ENCODE data around the gene IFI44L. TPM values are rescaled to one million over a fixed set of nuclear protein-coding genes. Genes with fewer than 3 reads are reported as not detected.

IFI44L gene
- total RNA-seq, 1 donor from 2014 or later: 59.0 TPM

DNA sequence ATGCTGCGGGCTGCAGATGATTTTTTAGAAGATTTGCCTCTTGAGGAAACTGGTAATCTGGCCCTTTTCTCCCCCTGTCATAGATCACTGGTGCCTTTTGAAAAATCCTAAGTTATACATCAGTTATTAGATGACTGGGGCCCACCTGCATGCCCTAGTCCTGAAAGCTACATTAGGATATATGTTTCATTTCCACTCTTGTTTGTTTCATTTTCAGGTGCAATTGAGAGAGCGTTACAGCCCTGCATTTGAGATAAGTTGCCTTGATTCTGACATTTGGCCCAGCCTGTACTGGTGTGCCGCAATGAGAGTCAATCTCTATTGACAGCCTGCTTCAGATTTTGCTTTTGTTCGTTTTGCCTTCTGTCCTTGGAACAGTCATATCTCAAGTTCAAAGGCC is 21.3 kb downstream of the IFI44L start:
- no peak for DNase-seq (ENCODE audit: low spot score)

DNA sequence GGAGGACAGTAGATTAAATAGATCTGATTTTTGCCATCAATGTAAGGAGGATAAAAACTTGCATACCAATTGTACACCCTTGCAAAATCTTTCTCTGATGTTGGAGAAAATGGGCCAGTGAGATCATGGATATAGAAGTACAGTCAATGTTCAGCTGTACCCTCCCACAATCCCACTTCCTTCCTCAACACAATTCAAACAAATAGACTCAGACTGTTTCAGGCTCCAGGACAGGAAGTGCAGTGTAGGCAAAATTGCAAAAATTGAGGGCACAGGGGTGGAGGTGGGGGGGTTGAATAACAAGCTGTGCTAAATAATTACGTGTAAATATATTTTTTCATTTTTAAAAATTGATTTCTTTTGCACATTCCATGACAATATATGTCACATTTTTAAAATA is 25.5 kb downstream of the IFI44L start:
- no peak for DNase-seq (ENCODE audit: low spot score)

DNA sequence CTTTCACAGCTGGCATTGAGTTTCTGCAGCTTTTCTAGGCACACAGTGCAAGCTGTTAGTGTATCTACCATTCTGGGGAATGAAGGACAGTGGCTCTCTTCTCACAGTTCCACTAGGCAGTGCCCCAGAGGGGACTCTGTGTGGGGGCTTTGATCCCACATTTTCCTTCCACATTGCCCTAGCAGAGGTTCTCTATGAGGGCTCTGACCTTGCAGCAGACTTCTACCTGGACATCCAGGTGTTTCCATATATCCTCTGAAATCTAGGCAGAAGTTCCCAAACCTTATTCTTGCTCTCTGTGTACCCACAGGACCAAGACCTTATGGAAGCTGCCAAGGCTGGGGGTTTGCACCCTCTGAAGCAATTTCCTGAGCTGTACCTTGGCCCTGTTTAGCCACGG is 27.0 kb downstream of the IFI44L start:
- DNase-seq (ENCODE audit: low spot score): no peak

DNA sequence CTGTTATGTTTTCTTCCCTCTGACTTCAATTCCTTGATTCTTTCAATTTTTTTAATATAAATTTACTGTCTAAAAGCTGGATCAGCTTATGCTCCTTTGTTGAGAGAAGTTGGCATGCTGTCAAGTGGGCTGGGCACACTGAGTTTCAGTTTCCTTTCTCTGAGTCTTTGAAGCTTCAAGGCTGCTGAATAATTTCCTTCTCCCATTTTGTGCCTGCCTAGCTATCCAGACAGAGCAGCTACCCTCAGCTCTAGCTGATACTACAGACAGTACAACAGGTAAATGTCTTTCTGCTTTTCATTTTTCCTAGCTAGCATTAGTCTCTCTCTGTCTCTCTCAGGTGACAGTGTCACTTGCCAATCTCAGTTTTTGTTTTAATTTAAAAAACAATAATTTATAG is 29.4 kb downstream of the IFI44L start, which contains the start of gene IFI44:
TSS of gene IFI44 (plus strand) at position 204 of the 400 bp plus-strand sequence. CDS start 365 bp downstream, outside the sequence.
- DNase-seq (ENCODE audit: low spot score): peak; percentile 88

DNA sequence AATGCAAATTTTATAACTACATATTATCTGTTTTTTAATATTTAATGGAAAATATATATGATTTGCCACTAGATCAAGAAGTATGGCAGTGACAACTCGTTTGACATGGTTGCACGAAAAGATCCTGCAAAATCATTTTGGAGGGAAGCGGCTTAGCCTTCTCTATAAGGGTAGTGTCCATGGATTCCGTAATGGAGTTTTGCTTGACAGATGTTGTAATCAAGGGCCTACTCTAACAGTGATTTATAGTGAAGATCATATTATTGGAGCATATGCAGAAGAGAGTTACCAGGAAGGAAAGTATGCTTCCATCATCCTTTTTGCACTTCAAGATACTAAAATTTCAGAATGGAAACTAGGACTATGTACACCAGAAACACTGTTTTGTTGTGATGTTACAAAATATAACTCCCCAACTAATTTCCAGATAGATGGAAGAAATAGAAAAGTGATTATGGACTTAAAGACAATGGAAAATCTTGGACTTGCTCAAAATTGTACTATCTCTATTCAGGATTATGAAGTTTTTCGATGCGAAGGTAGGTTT is 29.9 kb downstream of the IFI44L start:
- peak; percentile 13 for DNase-seq (ENCODE audit: low spot score)

DNA sequence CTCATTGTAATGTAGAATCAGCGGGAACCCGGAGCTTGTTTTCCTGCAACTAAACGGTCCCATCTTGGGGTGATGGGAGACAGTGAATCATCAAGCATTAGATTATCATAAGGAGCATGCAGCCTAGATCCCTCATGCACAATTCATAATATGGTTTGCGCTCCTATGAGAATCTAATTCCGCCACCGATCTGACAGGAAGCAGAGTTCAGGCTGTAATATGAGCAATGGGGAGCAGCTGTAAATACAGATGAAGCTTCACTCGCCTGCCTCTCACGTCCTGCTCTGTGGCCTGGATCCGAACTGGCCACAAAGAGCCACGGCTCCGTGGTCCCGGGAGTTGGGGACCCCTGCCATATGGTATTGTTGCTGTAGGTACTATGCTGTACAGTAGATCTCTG is 31.0 kb downstream of the IFI44L start:
- DNase-seq (ENCODE audit: low spot score): peak; percentile 73

DNA sequence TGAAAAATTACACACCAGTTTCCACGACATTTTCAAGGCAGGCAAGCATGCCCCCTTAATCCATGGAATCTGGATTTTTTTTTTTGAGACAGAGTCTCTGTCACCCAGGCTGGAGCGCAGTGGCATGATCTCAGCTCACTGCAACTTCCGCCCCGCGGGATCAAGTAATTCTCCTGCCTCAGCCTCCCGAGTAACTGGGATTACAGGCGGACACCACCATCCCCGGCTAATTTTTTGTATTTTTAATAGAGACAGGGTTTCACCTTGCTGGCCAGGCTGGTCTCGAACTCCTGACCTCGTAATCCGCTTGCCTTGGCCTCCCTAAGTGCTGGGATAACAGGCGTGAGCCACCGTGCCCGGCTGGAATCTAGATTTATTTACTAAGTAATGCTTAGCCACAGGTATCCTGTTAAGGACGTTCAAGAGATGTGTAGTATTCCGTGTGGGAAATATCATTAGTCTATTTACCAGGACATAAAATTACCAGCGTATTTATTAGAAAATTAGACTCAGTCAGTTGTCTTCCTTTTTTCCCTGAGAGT is 31.8 kb downstream of the IFI44L start:
- DNase-seq (ENCODE audit: low spot score): no peak

DNA sequence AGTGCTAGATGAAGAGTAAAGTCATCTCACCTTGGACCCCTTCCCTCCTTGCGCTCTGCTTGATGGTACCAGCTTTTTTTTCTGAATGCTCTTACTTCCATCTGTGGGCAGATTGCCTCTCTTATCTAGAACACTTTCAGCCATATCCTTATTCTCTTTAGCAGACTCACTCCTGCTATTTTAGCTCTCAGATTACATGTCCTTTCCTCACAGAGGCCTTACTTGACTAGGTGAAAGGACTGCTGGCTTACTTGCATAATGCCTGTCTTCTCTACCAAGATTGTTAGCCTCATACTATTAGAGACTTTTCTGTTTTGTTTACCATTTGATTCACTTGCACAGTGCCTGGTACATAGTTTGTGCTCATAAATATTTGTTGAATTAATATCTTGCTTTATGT is 38.7 kb downstream of the IFI44L start:
- peak; percentile 14 for DNase-seq (ENCODE audit: low spot score)

DNA sequence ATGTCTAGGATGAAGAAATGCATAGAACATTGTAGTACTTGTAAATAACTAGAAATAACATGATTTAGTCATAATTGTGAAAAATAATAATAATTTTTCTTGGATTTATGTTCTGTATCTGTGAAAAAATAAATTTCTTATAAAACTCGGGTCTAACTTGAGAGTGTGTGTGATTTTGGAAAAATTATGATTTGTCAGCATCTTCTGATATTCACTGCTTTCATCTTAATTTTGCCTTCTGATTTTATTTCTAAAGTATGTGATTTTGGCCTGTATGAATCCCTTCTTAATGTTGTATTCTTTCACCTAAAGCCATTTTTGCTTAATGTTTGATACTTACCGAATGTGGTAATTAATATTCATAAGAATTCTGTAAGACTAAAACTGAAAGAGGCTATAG is 43.7 kb downstream of the IFI44L start:
- DNase-seq (ENCODE audit: low spot score): no peak

DNA sequence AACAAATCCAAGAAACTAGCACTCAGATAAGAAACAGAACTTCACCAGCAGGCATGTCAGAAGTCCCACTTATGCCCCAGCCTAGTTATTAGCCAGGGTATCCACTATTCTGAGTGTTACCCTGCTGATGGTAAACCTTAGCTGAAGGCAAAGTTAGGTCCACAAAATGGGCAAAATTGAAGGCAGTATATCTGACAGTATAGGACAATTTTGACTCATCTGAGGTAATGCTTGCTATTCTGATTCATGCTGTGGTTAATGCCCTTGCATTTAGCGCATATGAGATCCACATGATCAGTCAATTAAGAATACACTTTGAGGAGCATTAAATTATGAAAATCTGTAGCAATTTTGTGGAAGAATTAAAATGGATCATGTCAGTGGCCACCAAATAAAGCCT is 44.5 kb downstream of the IFI44L start:
- no peak for DNase-seq (ENCODE audit: low spot score)

DNA sequence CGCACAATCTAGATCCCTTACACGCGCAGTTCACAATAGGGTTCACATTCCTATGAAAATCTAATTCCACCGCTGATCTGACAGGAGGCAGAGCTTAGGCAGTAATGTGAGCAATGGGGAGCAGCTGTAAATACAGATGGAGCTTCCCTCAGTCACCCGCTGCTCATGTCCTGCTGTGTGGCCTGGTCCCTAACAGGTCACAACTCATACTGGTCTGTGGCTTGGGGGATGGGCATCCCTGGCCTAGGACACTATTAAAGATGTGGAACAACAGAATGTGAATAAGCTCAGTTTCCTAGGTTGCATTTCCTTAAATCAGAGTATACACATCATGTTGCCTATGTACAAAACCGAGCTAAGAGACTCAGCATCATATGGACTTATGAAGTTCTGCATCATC is 45.6 kb downstream of the IFI44L start:
- DNase-seq (ENCODE audit: low spot score): no peak

DNA sequence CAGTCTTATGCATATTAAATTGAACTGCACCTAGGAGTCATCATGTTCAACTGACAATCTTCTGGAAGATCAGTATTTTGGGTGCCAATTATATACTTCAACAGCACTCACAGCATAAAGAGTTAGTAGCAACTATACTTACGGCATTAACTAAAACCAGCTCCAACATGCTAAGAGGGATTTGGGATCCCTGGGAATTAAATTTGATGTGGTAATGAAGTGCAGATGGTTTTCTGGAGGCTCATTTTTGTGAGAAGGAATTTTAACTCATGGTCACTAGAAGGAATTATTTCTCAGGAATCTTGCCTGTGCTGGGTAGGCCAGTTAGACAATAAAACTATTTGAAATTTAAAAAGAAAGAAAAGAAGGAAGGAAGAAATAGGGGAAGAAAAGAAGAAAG is 47.7 kb downstream of the IFI44L start:
- DNase-seq (ENCODE audit: low spot score): no peak

DNA sequence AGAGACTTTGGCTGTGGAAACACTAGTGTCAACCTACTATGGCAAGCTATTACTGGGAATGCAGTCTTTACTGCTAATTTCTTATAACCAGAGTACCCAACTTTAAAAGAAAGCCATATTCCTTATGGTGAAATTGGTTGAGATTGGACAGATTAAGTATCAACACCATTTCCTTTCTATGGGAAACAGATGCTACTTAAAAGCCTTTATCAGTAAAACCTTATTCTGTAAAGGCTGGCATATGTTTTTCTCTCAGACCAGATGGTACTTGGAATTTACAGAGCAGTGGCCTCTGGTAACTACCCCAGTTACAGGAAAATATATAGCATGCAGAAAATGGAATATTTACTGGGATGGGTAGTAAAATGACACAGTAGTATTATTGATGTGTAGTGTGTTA is 48.2 kb downstream of the IFI44L start:
- no peak for DNase-seq (ENCODE audit: low spot score)

DNA sequence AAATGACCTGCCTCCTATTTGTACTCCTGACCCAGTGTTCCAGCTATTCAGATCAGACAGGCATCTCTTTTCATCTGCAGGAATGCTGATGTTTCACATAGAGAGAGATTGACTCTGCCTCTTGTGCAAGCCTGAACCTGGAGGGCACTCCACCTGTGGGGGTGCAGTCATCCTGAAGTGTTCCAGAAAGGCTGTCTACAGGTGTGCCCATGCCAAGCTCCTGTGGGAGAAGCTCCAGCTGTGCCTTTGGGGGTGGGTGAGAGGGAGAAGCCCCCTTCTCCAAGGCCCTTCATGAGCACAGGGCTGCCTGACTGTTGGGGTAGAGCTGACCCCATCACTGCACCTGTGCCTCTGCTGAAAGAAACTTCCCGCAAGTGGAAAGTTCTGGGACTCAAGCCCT is 52.2 kb downstream of the IFI44L start:
- no peak for DNase-seq (ENCODE audit: low spot score)

DNA sequence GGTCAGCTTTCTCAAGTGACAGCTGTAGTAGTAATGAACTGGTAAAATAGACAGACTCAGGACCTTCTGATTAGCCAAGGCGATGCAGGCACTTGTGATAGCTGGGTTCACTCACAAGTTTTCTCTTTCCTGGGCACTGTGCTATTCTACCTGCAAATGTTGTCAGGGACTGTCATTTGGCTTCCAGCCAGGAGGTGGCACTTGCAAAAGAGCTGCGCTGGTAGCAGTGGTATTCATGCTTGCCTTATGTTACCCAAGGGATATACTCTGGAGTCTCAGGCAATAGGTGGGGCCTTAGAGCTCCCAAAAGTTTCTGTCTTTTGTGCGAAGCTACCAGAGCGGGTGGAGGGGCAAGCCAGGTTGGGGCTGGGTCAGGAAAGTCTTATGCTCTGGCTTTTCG is 52.9 kb downstream of the IFI44L start:
- no peak for DNase-seq (ENCODE audit: low spot score)

DNA sequence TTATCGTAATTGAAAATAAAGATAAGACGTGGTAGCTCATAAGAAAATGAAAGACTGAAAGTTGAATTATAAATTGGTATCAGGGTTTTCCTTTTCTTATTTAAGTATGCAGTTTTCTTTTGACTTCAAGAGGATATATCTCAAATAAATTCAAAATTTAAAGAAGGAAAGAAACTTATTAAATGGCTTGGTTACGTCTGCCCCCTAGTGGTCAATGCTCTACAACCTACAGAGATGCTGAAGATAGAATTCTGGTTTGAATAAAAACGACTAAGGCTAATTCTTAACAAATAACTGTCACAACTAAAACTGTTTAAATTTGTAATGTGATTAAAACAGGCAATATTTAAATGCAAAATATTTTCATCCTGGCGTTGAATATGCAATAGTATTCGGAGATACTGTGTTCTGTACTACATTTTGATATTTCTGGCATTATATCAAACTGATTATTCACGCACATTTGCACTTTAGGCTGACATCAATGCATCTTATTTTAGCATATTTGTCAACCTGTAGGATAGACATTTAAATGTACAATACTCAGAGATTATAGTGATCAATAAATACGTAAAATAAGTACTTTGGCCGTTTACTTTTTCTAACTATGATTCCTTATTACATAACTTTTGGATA is 56.2 kb downstream of the IFI44L start:
- DNase-seq (ENCODE audit: low spot score): peak; percentile 72

DNA sequence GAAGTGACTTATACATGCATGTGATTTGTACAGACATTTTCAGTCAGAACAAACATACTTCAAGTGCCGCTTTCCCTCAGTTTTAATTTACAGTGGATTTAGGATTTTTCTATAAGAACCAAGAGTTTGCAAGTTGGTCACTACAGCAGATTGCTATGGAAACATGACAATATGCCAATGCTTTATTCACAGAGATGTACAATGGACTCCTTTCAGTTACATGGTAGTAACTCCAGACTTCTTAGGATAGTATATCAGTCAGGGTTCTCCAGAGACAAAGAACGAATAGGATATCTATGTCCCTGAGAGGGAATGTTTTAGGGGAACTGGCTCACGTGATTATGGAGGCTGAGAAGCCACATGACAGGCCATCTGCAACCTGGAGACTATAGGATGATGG is 56.7 kb downstream of the IFI44L start:
- no peak for DNase-seq (ENCODE audit: low spot score)

DNA sequence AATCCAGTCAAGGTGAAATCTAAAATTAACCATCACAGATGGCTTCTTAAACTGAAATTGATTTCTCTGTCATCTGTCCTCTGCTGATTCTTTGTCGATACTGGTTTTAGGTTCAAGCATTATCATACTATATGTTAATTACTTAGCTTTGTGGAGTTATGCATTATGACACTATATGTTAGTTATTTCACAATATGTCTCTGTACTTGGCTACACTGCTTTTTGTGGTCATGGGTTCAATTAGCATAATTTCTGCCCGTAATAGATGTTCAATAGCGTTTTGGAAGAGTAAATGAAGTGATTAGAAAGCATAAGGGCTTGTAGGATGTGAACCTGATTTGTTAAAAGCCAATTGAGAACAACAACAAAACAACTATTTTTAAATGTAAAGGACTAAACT is 57.5 kb downstream of the IFI44L start:
- no peak for DNase-seq (ENCODE audit: low spot score)

DNA sequence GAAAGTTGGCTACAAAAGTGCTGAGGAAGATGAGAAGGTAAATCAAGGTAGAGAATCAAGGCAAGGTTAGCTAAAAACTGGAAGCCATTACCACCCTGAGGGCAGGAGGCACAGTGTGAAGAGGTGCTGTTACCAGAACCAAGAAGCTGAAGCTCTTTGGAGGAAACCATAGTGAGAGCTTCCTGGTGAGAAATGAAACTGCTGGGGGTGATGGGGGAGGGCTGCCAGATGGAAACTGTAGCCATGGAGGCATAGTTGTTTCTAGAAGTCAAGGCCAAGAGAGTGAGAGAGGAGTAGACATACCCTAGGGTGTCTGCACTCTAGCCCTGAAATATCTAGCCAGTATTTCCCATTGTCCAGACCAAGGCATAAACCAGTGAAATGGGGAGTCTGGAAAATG is 58.1 kb downstream of the IFI44L start:
- no peak for DNase-seq (ENCODE audit: low spot score)

DNA sequence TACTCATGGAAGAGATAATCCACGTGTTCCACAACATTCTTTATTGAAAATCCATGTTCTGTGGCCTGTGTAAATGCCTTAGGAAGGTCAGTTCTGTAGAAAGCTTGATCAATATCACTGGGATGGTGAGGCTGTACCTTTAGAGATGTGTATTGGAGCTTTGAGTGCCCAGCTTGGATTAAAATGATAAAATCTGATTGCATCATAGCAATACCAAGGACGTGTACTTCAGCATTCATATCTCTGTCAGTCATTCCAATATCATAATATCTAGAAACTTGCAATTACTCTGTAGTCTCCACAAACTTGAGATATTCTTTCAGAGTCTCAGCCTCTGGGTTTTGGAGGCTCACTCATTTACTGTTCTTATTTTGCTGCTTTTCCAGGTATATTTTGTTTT is 61.0 kb downstream of the IFI44L start:
- DNase-seq (ENCODE audit: low spot score): no peak

DNA sequence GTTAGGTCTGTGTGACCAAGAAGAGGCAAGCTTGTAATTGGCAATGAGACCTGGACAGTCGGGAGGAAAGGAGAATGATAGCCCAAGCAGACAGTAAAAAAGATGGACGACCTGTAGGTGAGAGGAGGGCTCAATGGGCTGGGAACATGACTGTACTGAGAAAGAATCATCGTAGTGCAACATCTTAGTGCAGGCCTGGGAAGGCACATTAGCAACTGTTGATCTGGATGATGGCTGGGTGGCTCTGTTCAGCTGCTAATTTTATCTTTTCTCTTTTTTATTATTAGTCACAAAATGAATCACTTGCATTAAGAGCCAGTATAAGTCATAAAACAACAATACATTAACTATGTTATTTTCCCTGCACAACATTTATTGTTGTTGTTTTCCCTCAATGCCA is 62.2 kb downstream of the IFI44L start:
- no peak for DNase-seq (ENCODE audit: low spot score)

DNA sequence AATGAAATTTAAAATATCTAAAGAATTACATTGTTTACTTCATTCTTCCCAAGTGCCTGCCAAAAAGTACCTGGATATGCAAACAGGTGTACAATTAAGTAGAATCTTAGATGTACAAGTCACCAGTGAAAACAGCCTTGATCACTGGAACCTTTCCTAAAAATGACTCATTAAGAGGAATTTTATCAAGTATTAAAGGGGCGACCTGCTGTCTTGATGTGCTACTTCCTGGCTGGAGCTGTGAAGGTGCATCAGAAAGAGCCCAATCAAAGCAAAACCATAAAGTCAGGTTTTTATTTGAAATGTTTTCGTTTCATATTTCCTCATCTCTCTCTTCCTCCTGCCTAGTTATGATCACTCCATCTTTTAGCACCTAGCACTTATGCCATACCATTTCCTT is 62.8 kb downstream of the IFI44L start:
- DNase-seq (ENCODE audit: low spot score): no peak

DNA sequence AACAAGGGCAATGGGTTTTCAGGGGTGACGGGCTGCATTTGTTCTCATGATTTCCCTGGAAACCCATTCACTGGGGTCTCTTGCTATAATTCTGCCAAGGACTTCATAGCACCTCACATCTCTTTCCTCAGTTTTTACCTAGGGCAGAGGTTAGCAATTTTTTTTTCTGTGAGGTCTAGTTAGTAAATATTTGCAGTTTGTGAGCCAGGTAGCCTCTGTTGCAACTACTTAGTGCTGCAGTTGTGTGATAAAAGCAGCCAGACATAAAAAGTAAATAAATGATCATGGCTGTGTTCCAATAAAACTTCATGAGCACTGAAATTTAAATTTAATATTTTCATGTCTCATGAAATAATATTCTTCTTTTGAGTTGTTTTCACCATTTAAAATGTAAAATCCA is 67.1 kb downstream of the IFI44L start:
- DNase-seq (ENCODE audit: low spot score): no peak

DNA sequence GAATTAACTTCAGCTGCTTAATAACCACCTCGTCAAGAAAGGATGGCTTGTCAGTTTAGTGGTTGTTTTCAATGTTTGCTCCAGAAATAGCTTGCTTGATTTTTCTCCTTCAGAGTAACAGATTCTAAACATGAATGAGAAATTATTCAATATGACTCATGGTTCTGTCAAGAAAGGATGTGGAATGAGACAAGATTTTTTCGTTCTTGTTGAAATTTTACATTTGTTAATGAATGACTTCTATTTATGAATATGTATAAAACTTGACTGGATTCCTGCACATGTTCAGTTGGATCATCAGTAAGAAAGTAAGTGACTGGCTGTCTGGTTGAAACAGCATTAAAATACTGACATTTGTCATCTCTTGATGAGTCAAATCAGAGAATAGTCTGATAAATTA is 67.7 kb downstream of the IFI44L start:
- DNase-seq (ENCODE audit: low spot score): no peak
